ENCODE results near the gene PITPNM3. TPM values are rescaled to one million over a fixed set of nuclear protein-coding genes. Genes with fewer than 3 reads are reported as not detected.

The PITPNM3 gene
- total RNA-seq, 1 experiment from 2014 or later, result 0.71 TPM

DNA sequence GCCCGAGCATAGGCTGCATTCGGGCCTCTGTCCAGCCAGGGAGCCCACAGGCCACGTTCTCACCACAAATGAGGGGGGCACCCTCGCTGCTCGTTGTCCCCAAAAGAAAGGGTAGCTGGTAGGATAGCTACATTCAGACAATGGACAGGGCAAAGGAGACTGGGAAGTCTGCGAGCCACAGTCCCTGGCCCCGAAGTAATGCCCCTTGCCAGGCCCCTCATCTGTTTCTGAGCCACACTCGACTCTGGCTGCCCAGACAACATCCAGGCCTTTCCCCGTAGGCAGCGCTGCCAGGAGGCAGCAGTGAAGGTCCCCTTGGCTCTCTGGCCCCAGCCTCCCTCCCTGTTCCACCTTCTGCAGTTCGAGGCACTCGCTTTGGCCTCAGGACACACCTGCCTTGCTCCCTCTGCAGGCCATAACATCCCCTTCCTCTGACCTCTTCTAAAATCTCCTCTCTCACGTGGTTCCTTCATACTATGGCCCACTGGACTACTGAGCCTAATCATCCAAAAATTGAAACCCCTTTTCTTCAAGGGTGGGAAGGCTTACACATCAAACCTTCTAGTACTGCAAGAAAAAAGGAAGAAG, 133.6 kb downstream of the PITPNM3 start:
- Histone ChIP-seq H3K27ac (ENCODE audit: low read depth, low read length, poor library complexity, severe bottlenecking) (no peak overlapping the region), H3K36me3 (ENCODE audit: insufficient read depth, low read length, poor library complexity, severe bottlenecking) (no peaks in the 10 kb centered on the region), H3K9me3 (ENCODE audit: low read depth, low read length, poor library complexity, severe bottlenecking) (no peaks in the 10 kb centered on the region), H3K4me3 (ENCODE audit: low read depth, low read length, poor library complexity, severe bottlenecking) (no peak overlapping the region), H3K4me1 (ENCODE audit: insufficient read depth, low read length, poor library complexity, severe bottlenecking) (no peaks in the 10 kb centered on the region), H3K27me3 (replicated peaks; ENCODE audit: insufficient read depth, low read depth, low read length, poor library complexity) (peaks cover 18% of the 10 kb centered on the region)
- ChIA-PET CTCF (interaction anchor here (1.0 kb wide), 1 partner anchor 830 kb away, joined by 3 read pairs; no protein-coding TSS in a partner anchor), POLR2A (ENCODE audit: low non-redundant PET) (interaction anchor here (0.6 kb wide), 1 partner anchor 73 kb away, joined by 3 read pairs; no protein-coding TSS in a partner anchor)
- no peak for DNase-seq (ENCODE audit: low spot score)
- no TSS peak for BruUV-seq (replicated peaks)
- no peak for TF ChIP-seq EZH2 (IDR thresholded peaks at IDR 0.05; ENCODE audit: borderline replicate concordance, low read depth, low read length, poor library complexity, severe bottlenecking)
- TF ChIP-seq, protein P1, sequence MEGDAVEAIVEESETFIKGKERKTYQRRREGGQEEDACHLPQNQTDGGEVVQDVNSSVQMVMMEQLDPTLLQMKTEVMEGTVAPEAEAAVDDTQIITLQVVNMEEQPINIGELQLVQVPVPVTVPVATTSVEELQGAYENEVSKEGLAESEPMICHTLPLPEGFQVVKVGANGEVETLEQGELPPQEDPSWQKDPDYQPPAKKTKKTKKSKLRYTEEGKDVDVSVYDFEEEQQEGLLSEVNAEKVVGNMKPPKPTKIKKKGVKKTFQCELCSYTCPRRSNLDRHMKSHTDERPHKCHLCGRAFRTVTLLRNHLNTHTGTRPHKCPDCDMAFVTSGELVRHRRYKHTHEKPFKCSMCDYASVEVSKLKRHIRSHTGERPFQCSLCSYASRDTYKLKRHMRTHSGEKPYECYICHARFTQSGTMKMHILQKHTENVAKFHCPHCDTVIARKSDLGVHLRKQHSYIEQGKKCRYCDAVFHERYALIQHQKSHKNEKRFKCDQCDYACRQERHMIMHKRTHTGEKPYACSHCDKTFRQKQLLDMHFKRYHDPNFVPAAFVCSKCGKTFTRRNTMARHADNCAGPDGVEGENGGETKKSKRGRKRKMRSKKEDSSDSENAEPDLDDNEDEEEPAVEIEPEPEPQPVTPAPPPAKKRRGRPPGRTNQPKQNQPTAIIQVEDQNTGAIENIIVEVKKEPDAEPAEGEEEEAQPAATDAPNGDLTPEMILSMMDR (conservative IDR thresholded peaks at IDR 0.05; ENCODE audit: low read depth, low read length), result no peak
- intact Hi-C loops (cut with micrococcal nuclease; ENCODE audit: unreplicated experiment), result loop anchor here (1.0 kb wide), 2 partner anchors 831 to 836 kb away; no protein-coding TSS in a partner anchor

DNA sequence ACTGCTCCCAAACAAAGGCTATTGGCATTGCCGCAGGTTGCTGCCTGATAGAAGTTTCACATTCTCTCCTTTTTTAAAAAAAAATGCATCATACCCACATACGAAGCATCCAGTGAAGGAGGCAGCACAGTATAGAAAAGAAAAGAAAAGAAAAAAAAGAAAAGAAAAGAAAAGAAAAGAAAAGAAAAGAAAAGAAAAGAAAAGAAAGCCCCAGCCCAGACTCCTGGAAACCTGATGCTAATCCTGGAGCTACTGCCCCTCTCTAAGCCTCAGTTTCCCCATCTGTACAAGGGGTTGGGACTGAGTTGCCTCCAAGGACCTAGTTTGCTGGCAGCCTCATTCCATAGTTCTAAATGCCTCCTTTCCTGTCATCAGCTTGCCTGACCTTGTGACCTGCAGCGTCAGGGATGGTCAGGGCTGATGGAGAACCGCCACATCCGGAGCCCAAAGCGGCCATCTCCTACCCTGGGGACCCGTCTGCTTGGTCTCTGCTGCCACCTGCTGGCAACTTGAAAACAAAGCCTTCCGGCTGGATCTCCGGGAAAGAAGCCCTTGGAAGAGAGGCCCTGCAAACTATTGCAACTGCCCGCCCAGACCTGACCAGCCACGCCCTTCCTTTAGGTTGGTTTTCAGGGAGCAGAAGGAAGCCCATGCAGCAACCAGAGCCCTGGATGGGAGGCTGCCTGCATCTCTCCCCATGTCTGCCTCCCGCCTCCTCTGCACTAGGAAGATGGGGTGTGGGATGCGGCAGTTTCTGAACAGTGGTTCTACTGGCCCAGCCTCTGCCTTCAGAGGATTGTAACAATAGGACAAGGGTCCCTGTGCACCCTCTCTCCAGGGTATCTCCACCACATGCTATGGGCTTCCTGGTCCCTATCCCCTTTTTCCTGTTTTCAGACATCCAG, 134.4 kb downstream of the PITPNM3 start:
- BruUV-seq (replicated peaks), result no TSS peak
- no peaks in the 10 kb centered on the region for H3K36me3 ChIP-seq (ENCODE audit: insufficient read depth, low read length, poor library complexity, severe bottlenecking)
- no peaks in the 10 kb centered on the region for H3K4me1 ChIP-seq (ENCODE audit: insufficient read depth, low read length, poor library complexity, severe bottlenecking)
- no peak overlapping the region for H3K4me3 ChIP-seq (ENCODE audit: low read depth, low read length, poor library complexity, severe bottlenecking)
- H3K9me3 ChIP-seq (ENCODE audit: low read depth, low read length, poor library complexity, severe bottlenecking), result no peaks in the 10 kb centered on the region
- TF ChIP-seq, protein P1 (conservative IDR thresholded peaks at IDR 0.05; ENCODE audit: low read depth, low read length), result peak; percentile 87
- no peak for TF ChIP-seq EZH2 (IDR thresholded peaks at IDR 0.05; ENCODE audit: borderline replicate concordance, low read depth, low read length, poor library complexity, severe bottlenecking)
- CTCF ChIA-PET, result interaction anchor here (1.0 kb wide), 1 partner anchor 829 kb away, joined by 3 read pairs; no protein-coding TSS in a partner anchor
- DNase-seq (ENCODE audit: low spot score), result peak; percentile 81
- POLR2A ChIA-PET (ENCODE audit: low non-redundant PET), result no interaction called here
- H3K27ac ChIP-seq (ENCODE audit: low read depth, low read length, poor library complexity, severe bottlenecking), result no peak overlapping the region
- intact Hi-C loops (cut with micrococcal nuclease; ENCODE audit: unreplicated experiment), result loop anchor here (1.0 kb wide), 2 partner anchors 831 to 836 kb away; no protein-coding TSS in a partner anchor
- peaks cover 18% of the 10 kb centered on the region for H3K27me3 ChIP-seq (replicated peaks; ENCODE audit: insufficient read depth, low read depth, low read length, poor library complexity)

DNA sequence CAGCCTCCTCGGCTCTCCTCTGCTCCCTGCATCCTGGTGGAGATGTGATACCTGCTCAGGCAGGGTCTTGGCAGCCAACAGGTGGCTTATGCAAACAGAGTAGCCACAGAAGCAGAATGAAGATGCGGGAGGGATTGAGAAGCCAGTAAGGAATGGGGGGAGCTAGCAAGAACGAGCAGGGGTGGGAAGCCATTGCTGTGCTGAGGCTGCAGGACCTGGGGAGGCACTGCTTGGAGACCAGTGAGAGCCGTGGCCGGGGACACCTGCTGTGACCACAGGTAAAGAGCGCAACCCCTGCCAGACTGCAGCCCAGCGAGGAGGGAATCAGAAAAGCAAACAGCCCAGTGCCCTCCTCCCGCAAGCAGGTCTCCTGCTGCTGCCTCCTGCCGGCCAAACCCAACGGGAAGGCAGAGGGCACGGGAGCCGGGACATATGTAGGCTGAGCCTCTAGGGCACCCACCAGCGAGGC, 136.1 kb downstream of the PITPNM3 start:
- intact Hi-C loops (cut with micrococcal nuclease; ENCODE audit: unreplicated experiment), result no loop called here
- H3K27me3 ChIP-seq (replicated peaks; ENCODE audit: insufficient read depth, low read depth, low read length, poor library complexity), result peaks cover 18% of the 10 kb centered on the region
- H3K4me1 ChIP-seq (ENCODE audit: insufficient read depth, low read length, poor library complexity, severe bottlenecking), result no peaks in the 10 kb centered on the region
- POLR2A ChIA-PET (ENCODE audit: low non-redundant PET), result no interaction called here
- no TSS peak for BruUV-seq (replicated peaks)
- peak; percentile 40 for DNase-seq (ENCODE audit: low spot score)
- H3K36me3 ChIP-seq (ENCODE audit: insufficient read depth, low read length, poor library complexity, severe bottlenecking), result no peaks in the 10 kb centered on the region
- H3K9me3 ChIP-seq (ENCODE audit: low read depth, low read length, poor library complexity, severe bottlenecking), result no peaks in the 10 kb centered on the region
- TF ChIP-seq EZH2 (IDR thresholded peaks at IDR 0.05; ENCODE audit: borderline replicate concordance, low read depth, low read length, poor library complexity, severe bottlenecking), result no peak
- TF ChIP-seq, protein P1 (conservative IDR thresholded peaks at IDR 0.05; ENCODE audit: low read depth, low read length), result peak; percentile 50
- H3K4me3 ChIP-seq (ENCODE audit: low read depth, low read length, poor library complexity, severe bottlenecking), result no peak overlapping the region
- CTCF ChIA-PET, result interaction anchor here (0.6 to 0.8 kb wide), 2 partner anchors 358 to 440 kb away, joined by 3 to 8 read pairs; no protein-coding TSS in a partner anchor
- no peak overlapping the region for H3K27ac ChIP-seq (ENCODE audit: low read depth, low read length, poor library complexity, severe bottlenecking)

Data from A673 (cell line).